HG03469 (cell line): ENCODE measurements around the gene SLX4IP.

Experiments
- ATAC-seq: cut with Tn5 transposase; IDR thresholded peaks from one replicate; pipeline ENCODE4 v1.9.1; 2021; ENCODE audit warnings: mild to moderate bottlenecking, moderate library complexity, moderate number of reproducible peaks; ENCODE audit not compliant: unreplicated experiment

Gene SLX4IP

GRCh38 chr20:10672624-10673127 is 237.6 kb downstream of the SLX4IP start:
- no peak for ATAC-seq

- ATAC-seq, result no peak
Observed at GRCh38 chr20:10673176-10673841, 238.2 kb downstream of the SLX4IP start.

GRCh38 chr20:10673842-10674683 is 239.0 kb downstream of the SLX4IP start, which contains the start of gene JAG1:
Gene JAG1, minus strand, starts transcription at chr20:10673999. Its CDS starts 469 bp downstream, at chr20:10673530.
- ATAC-seq, result peak; percentile 35

DNA sequence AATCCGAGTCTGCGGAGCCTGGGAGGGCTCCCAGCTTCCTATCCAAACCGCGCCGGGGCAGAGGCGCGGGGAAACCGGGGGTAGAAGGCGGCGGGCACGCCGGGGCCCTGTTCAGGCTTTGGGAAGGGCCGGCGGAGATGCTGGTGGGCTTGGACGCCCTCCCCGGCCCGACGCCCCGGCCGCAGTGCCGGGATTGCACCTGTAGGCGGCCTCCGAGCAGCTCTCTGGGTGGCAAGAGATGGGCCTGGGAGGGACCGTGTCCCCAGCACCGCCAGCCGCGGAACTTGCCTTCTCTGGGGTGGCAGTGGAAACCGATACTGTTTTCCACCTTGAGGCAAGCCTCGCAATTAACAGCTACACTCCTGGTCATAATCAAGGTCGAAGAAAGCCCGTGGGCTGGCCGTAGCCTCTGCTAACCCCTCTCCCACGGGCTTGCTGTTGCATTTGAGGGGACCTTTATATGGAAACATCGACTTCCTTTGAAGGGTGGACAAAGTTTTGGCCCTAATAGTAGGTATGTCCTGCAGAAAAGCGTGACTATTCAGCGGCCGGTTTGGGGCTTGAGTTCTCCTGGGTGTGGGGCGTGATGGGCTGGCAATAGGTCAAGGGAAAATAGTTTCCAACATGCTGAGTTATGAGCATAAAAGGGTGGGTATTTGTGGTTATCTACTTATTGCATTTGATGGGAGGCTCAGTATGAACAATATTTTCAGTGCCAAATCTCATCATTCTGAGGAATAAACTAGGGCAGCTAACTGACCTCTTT is 239.8 kb downstream of the SLX4IP start:
- ATAC-seq, result peak; percentile 30

- no peak for ATAC-seq
Observed at GRCh38 chr20:10675450-10675848, 240.3 kb downstream of the SLX4IP start.

DNA sequence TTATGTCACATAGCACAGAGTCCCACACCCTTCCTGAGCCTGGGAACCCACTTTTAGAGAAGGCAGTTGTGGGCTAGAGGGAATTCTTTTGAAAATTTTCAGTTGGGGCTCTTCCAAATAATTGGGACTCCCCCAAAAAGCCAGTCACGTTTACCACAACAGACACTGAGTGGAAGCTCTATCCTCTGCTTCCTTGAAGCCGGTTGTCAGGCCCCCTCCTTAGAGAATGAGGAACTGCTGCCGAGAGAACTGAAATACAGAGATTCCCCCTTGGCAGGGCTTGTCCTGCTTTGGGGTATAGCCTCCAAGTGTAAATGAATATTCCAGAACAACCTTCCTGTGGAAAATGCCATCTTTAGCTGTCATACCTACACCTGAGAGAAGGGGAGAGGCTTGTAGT is 241.4 kb downstream of the SLX4IP start:
- ATAC-seq, result no peak
